Hepatocyte (in vitro differentiated cells): ENCODE results near the gene VCL. TPM values are rescaled to one million over a fixed set of nuclear protein-coding genes. Genes with fewer than 3 reads are reported as not detected.

Experiments used
- DNase-seq: peaks from one replicate; pipeline ENCODE4 v3.0.0-alpha.2; 2016; ENCODE audit warnings: low spot score
- H2AFZ ChIP-seq: fragments of 200-600 bp; sonication (generic); 2 replicates; pipeline ENCODE4 v1.6.0; 2016; ENCODE audit warnings: antibody characterized with exemption, mild to moderate bottlenecking
- H3K27ac ChIP-seq: fragments of 200-600 bp; sonication (generic); 2 replicates; pipeline ENCODE4 v1.5.1; 2016; ENCODE audit warnings: mild to moderate bottlenecking
- H3K27me3 ChIP-seq: fragments of 200-600 bp; sonication (generic); 2 replicates; pipeline ENCODE4 v1.6.1; 2016
- H3K36me3 ChIP-seq: fragments of 200-600 bp; sonication (generic); replicated peaks from 2 replicates; pipeline ENCODE4 v1.5.1; 2016; ENCODE audit warnings: low read depth; ENCODE audit not compliant: insufficient read depth
- H3K4me1 ChIP-seq: fragments of 200-600 bp; sonication (generic); 2 replicates; pipeline ENCODE4 v1.5.1; 2016; ENCODE audit warnings: mild to moderate bottlenecking, moderate library complexity; ENCODE audit not compliant: insufficient read depth
- H3K4me2 ChIP-seq: fragments of 200-600 bp; sonication (generic); 2 replicates; pipeline ENCODE4 v1.6.0; 2016
- H3K4me3 ChIP-seq: fragments of 200-600 bp; sonication (generic); 2 replicates; pipeline ENCODE4 v1.5.1; 2016; ENCODE audit warnings: mild to moderate bottlenecking
- H3K79me2 ChIP-seq: fragments of 200-600 bp; sonication (generic); 2 replicates; pipeline ENCODE4 v1.6.0; 2017; ENCODE audit warnings: mild to moderate bottlenecking
- H3K9me2 ChIP-seq: fragments of 200-600 bp; sonication (generic); replicated peaks from 2 replicates; pipeline ENCODE4 v1.6.0; 2017; ENCODE audit warnings: mild to moderate bottlenecking; ENCODE audit not compliant: insufficient read depth
- H3K9me3 ChIP-seq: fragments of 200-600 bp; sonication (generic); 2 replicates; pipeline ENCODE4 v1.5.1; 2016; ENCODE audit warnings: low read depth, mild to moderate bottlenecking
- H4K20me1 ChIP-seq: fragments of 200-600 bp; sonication (generic); 2 replicates; pipeline ENCODE4 v1.6.0; 2016; ENCODE audit warnings: mild to moderate bottlenecking; ENCODE audit not compliant: insufficient read depth, poor library complexity, severe bottlenecking
- EZH2 ChIP-seq: fragments of 200-600 bp; sonication (generic); IDR thresholded peaks from 2 replicates; pipeline ENCODE4 v1.6.1; 2016; ENCODE audit warnings: antibody characterized with exemption, mild to moderate bottlenecking, borderline replicate concordance
- EZH2phosphoT487 ChIP-seq: fragments of 200-600 bp; sonication (generic); IDR thresholded peaks from one replicate; pipeline ENCODE4 v1.6.1; 2018; ENCODE audit warnings: antibody characterized with exemption, mild to moderate bottlenecking, low read depth, moderate library complexity; ENCODE audit not compliant: unreplicated experiment, severe bottlenecking
- WGBS: methylation state at CpG from one replicate; pipeline ENCODE4 v1.1.6; 2016; ENCODE audit warnings: low lambda C conversion rate; ENCODE audit errors: missing lambda C conversion rate; 5-methylcytosine and 5-hydroxymethylcytosine counted together
- polyA plus RNA-seq: library from polyadenylated mRNA; unstranded; fragments of >200 nt; fragmentation: Nextera tagmentation; extraction: Ambion mirVana; gene quantifications from 2 replicates; pipeline ENCODE4 v1.2.1, GENCODE V29; 2016
- total RNA-seq: library from RNA; depleted of rRNA; stranded (reverse); fragments of >200 nt; gene quantifications from 2 replicates; pipeline ENCODE4 v1.2.3, GENCODE V29; 2014
- TF ChIP-seq, protein P1 (sequence below): fragments of 200-600 bp; sonication (generic); IDR thresholded peaks from 2 replicates; pipeline ENCODE4 v1.5.1; 2016; ENCODE audit warnings: antibody characterized with exemption, mild to moderate bottlenecking; ENCODE audit not compliant: poor library complexity

Gene VCL
- total and polyA plus RNA-seq, 2 experiments from 2014 or later = 60.8 to 93.4 TPM

DNA sequence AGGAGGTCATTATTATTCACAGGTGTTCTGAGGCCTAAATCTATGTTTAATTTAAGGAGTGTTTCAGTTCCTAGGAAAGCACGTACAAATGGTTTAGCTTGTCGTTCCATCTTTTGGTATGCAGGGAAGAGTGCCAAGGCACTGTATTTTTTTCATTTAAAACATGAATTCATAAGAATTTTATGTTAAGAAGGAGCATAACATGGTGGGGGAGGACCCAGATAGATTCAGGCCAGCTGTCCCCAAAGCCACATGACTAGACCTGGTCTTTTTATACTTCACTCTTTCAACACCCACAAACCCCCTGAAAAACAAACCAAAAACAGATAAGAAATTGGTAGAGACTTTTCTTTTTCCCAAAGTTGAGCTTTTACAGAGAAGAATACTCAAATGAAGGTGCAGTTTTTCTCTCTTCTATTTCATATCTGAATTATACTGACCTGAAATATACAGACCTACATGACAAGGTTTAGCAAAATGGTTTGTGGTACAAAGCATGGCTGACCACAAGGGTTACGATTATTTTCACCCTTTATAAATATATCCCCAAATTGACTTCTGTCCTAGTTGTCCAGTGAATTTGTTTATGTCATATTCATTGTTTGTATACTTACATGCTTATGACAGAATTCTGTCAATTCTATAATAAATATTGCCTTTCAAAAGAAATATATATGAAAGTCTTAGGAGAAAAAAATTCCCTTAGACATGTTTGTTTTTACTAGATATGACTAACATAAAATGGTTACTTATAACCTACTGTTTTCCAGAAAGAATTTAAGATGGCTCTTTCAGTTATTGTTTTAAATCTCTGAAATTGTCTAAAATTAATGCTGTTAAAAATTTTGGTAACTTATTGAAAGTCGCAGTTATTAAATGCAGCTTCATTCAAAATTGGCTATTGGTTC is 81.4 kb downstream of the VCL start:
- Histone ChIP-seq H3K4me3 (no peak overlapping the region), H3K4me1 (peaks cover 4% of the 10 kb centered on the region), H3K36me3 (no peaks in the 10 kb centered on the region), H3K27me3 (no peaks in the 10 kb centered on the region), H3K79me2 (no peaks in the 10 kb centered on the region), H3K9me2 (no peaks in the 10 kb centered on the region), H3K27ac (no peak overlapping the region), H2AFZ (no peak overlapping the region), H3K9me3 (no peaks in the 10 kb centered on the region), H4K20me1 (no peaks in the 10 kb centered on the region), H3K4me2 (no peak overlapping the region)
- TF ChIP-seq EZH2 (no peak), EZH2phosphoT487 (no peak)
- TF ChIP-seq, protein P1, sequence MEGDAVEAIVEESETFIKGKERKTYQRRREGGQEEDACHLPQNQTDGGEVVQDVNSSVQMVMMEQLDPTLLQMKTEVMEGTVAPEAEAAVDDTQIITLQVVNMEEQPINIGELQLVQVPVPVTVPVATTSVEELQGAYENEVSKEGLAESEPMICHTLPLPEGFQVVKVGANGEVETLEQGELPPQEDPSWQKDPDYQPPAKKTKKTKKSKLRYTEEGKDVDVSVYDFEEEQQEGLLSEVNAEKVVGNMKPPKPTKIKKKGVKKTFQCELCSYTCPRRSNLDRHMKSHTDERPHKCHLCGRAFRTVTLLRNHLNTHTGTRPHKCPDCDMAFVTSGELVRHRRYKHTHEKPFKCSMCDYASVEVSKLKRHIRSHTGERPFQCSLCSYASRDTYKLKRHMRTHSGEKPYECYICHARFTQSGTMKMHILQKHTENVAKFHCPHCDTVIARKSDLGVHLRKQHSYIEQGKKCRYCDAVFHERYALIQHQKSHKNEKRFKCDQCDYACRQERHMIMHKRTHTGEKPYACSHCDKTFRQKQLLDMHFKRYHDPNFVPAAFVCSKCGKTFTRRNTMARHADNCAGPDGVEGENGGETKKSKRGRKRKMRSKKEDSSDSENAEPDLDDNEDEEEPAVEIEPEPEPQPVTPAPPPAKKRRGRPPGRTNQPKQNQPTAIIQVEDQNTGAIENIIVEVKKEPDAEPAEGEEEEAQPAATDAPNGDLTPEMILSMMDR = no peak
- WGBS = 76% methylated on average over 4 of the region's 4 CpGs
- DNase-seq = no peak

DNA sequence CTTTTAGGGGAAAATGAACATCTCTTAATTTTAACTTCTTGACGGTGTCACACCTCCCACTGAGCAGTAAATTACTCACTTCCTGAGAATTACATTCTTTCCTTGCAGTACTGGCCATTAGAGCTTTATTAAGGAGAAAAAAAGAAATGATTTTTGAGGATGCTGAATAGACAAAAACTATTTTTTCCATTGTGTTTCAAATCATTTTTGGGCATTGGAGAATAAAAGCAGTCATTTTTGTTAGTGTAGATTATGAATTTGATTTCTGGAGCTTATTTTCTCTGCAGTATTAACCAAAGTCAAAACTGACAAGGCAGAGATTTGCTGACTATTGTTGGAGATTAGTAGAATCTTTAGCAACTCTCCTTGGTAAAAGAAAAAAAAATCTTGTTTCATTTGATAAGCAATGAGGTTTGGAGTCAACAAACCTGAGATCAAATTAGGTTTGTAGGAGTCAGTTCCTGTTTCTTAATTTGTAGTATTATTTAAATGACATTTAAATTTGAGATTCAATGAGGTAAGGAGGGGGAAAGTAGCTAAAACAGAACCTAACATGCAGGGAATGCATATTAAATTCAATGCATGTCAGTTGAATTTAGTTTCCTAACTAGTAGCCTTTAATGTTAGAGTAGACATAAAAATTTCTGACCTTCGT is 82.1 kb downstream of the VCL start:
- Histone ChIP-seq H3K4me1 (peaks cover 4% of the 10 kb centered on the region), H4K20me1 (no peaks in the 10 kb centered on the region), H3K27ac (no peak overlapping the region), H3K36me3 (no peaks in the 10 kb centered on the region), H3K4me2 (no peak overlapping the region), H2AFZ (no peak overlapping the region), H3K79me2 (no peaks in the 10 kb centered on the region), H3K4me3 (no peak overlapping the region), H3K9me2 (no peaks in the 10 kb centered on the region), H3K27me3 (no peaks in the 10 kb centered on the region), H3K9me3 (no peaks in the 10 kb centered on the region)
- no peak for DNase-seq
- WGBS = 72% methylated on average over 2 of the region's 2 CpGs
- TF ChIP-seq EZH2 = no peak

DNA sequence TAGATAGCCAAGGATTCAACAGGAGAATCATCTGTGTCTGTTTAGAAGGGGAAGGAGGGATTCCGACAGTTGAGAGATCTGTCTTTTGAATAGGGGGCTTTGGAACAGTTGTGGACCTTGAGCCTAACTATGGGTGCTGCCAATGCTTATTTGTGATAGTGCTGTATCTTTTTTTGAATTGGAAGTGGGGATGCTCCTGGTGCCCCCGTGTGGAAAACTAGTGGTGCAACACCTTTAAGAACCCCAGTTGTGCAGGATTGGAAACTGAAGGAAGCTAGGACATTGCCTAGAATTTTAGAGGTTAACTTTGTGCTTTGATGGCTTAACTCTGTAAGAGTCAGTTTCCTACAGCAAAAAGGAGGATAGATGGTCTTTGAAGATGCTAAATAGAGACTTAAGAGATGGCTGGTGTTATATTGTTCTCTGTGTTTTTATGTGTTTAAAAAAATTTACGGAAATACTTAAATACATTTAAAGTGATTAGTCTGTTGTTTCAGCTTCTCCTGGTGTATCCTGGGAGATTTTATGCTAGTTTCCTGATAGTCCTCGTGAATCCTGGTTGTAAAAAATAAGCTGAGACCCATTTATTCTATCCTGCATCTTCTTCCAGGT is 83.4 kb downstream of the VCL start:
- peak; percentile 60 for DNase-seq

More for the DNA sequence above, 83.4 kb downstream of the VCL start:
- no peak overlapping the region for H3K4me3 ChIP-seq
- peaks cover 4% of the 10 kb centered on the region for H3K4me1 ChIP-seq
- H3K4me2 ChIP-seq = no peak overlapping the region
- WGBS = 53% methylated on average over 4 of the region's 4 CpGs
- H2AFZ ChIP-seq = no peak overlapping the region
- no peaks in the 10 kb centered on the region for H3K79me2 ChIP-seq
- H3K27me3 ChIP-seq = no peaks in the 10 kb centered on the region
- no peaks in the 10 kb centered on the region for H3K36me3 ChIP-seq
- H4K20me1 ChIP-seq = no peaks in the 10 kb centered on the region
- H3K27ac ChIP-seq = no peak overlapping the region
- no peak for TF ChIP-seq EZH2phosphoT487
- TF ChIP-seq EZH2 = no peak
- TF ChIP-seq, protein P1 = peak; percentile 66
- H3K9me2 ChIP-seq = no peaks in the 10 kb centered on the region
- H3K9me3 ChIP-seq = no peaks in the 10 kb centered on the region
